Measurements from ENCODE around the gene SLC25A10.

DNA sequence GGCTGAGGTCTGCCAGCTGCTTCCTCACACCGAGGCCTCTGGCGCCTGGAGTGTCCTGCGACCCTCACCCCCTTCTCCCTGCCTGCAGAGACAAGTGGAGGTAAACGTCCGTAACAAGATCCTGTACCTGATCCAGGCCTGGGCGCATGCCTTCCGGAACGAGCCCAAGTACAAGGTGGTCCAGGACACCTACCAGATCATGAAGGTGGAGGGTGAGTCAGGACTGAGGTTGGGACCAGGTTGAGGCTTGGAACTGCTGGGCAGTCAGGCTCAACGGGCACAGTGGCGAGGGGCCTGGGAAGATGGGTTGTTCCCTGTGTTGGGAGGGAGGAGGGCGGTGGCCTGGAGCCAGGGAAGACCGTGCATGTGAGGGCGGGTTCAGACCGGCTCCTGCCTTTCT, 23.5 kb upstream of the SLC25A10 start:
- TF ChIP-seq, protein P1, sequence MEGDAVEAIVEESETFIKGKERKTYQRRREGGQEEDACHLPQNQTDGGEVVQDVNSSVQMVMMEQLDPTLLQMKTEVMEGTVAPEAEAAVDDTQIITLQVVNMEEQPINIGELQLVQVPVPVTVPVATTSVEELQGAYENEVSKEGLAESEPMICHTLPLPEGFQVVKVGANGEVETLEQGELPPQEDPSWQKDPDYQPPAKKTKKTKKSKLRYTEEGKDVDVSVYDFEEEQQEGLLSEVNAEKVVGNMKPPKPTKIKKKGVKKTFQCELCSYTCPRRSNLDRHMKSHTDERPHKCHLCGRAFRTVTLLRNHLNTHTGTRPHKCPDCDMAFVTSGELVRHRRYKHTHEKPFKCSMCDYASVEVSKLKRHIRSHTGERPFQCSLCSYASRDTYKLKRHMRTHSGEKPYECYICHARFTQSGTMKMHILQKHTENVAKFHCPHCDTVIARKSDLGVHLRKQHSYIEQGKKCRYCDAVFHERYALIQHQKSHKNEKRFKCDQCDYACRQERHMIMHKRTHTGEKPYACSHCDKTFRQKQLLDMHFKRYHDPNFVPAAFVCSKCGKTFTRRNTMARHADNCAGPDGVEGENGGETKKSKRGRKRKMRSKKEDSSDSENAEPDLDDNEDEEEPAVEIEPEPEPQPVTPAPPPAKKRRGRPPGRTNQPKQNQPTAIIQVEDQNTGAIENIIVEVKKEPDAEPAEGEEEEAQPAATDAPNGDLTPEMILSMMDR (IDR thresholded peaks at IDR 0.05), result no peak
- no peak for TF ChIP-seq POLR2A (IDR thresholded peaks at IDR 0.05)
